Tibial nerve (tissue), 3 donors: ENCODE measurements around the gene ZNF726.
"Not testable (repeated sequence)": the region's sequence is repeated elsewhere in the genome, so short reads cannot be mapped to it uniquely, and the experiment has no call there.

Source experiments
- CTCF ChIP-seq, 5 experiments: fragments of 200-600 bp in 3 of 5; fragments of 450-650 bp in 2 of 5; sonication (generic) in 3 of 5; IDR thresholded peaks; one replicate each; pipeline ENCODE4 v1.5.1; 2016 to 2019; ENCODE audit warnings: antibody characterized with exemption in 5 of 5, mild to moderate bottlenecking in 3 of 5, moderate library complexity in 2 of 5
- POLR2A ChIP-seq, 2 donors: fragments of 450-650 bp; IDR thresholded peaks; one replicate each; pipeline ENCODE4 v1.6.1; 2017; ENCODE audit warnings: antibody characterized with exemption in 2 of 2, mild to moderate bottlenecking in 2 of 2, moderate library complexity in 2 of 2

DNA sequence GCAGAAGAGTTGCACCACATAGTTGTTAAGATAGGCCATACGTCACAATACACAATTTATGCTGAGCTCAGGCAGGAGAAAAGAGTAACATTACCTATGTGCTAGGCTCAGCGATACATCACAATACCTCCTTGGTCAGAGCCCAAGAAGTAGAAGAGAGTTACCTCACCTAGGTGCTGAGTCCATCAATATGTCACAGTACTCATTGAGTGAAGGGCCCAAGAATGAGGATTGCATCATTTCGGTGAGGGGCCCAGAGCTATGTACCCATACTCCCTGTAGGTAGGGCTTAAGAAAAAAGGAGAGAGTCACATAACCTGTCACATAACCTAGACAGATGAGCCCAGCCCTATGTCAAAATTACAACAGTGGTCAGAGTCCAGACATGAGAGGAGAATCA lies 62.6 kb downstream of the ZNF726 start:
- TF ChIP-seq CTCF, POLR2A (IDR thresholded peaks at IDR 0.05): not testable (repeated sequence)
